Stimulated activated CD4-positive, alpha-beta T cell treated with anti-CD3 and anti-CD28 coated beads, Interleukin-2, amount 100 ng/mL, for 48 hours (primary cell): ENCODE measurements around the gene SLAMF1.
"Not testable (repeated sequence)": the region's sequence is repeated elsewhere in the genome, so short reads cannot be mapped to it uniquely, and the experiment has no call there.

Source experiments
- DNase-seq, 2 donors: peaks; one replicate each; pipeline ENCODE4 v3.0.0-alpha.2; 2020

The SLAMF1 gene

DNA sequence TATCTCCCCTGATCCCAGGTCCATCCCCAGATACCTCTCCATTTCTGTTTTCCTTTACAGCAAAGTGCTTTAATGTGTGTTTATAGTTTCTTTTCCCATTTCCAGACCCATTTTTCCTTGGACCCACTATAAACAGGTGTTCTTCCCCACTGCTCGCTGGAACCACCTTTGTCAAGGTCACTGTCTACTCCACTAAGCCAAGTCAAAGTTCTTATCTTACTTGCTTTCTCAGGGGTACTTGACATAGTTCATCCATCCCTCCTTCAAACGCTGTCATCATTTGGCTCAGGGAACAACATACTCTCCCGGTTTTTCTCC lies 8.3 kb downstream of the SLAMF1 start:
- DNase-seq, result no peak

DNA sequence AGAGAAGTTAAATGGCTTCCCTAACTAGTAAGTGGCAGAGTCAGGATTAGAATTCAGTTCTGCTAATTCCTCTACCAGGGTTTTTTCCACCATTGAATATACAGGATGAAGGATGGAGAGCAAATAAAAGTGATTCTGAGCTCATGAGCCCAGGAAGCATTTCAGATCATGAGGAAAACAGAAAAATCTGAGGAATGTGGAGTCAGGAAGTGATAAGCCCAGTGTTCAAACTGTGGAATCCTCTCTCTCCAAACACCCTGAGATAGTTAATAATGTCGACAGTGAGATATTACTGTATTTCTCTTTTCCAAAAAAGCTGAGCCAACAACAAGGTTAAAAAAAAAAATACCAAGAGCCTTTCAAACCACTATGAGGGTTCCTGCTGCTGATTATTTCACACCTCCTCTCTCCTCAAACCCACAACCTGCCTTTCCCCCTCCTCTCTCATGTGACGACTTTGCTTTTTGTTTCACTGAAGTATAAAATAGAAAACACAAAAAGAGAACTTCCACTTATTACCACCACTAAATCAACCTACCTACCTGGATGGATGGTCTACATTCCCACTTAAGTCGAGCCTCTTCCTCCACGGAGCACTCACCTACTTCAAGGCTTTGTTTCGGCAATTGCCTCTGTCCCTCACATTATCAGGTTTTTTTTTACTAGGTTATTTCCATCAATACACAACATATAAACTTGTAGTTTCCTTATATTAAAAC lies 8.9 kb downstream of the SLAMF1 start:
- DNase-seq, result no peak

- no peak for DNase-seq
Measured at GRCh38 chr1:160637065-160637464, 9.8 kb downstream of the SLAMF1 start.

DNA sequence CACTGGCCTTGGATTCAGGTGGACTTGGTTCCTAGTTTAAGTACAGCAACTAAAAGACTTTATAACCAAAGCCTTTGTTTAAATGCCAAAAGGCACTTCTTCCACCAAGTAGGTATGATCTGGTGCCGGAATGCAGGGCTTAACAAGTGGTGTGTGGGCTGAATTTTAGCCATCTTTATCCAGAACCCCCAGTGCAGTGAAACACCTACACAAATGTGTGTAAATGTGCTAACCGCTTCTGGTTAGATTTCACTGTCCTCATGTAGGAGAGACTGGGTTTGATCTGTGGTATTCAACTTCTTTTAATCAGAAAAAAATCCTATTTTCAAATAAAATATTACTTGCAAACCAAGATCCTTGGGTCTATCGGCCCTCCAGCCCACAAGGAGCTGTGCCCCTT lies 10.3 kb downstream of the SLAMF1 start:
- no peak for DNase-seq

DNA sequence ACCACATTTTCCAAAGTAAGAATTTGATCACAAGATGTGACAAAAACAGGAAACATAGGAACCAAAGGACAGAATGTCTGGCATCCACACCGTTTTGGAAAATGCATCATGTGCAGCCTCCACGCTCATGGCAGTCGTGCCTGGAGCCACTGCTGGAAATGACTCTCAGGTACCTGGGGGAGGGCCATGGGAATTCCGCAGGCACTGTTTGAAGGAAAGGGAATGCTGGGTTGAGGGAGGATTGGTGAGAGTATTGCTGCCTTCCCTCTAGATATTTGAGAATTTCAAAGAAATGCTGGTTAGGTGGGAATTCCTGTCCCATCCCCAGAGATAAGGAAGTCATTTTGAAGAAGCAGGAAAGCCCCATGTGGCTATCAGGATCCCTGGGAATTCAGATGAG lies 10.8 kb downstream of the SLAMF1 start:
- DNase-seq, result no peak

DNA sequence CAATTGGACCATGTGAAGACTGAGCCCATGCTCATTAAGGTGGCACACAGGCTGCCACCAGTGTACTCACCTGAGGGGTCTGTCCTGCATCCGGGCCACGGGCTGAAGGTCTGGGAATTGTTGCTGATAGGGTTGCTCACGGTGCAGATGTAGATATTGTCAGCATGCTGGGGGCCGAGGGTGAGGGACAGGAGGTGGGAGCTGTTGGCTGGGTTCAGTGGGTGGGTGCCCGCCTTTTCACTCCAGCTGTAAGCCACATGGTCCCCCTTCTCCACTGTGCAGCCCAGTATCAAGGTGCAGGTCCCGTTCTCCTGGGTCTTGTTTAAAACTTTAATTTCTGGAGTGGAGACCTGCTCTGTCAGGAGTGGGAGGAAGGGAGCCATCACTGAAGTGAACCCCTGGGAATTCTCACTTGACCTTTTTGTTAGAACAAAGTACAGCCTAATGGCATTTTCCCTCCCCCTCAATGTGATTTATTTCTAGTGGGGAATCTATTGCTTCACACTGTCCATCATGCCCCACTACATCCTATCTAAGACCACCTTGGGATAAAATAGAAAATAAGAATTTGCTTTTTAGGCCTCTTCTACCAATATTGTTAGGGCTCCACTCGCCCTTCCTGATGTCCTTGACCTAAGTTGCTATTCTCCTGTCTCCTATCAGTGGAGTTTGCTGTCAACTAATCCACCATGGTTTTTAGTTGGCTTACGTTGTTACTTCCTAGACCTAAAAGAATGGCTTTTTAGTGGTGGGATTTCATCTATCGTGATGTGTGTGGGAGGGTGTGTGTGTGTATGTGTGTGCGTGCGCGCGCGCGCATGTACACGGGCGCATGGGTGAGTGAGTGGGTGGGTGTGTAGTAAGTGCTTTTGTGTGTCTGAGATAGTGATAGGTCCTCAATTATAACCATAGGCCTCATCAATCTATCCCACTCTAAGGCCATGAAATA lies 12.0 kb downstream of the SLAMF1 start:
- no peak for DNase-seq

- DNase-seq, result no peak
Measured at GRCh38 chr1:160633330-160633903, 13.4 kb downstream of the SLAMF1 start.

DNA sequence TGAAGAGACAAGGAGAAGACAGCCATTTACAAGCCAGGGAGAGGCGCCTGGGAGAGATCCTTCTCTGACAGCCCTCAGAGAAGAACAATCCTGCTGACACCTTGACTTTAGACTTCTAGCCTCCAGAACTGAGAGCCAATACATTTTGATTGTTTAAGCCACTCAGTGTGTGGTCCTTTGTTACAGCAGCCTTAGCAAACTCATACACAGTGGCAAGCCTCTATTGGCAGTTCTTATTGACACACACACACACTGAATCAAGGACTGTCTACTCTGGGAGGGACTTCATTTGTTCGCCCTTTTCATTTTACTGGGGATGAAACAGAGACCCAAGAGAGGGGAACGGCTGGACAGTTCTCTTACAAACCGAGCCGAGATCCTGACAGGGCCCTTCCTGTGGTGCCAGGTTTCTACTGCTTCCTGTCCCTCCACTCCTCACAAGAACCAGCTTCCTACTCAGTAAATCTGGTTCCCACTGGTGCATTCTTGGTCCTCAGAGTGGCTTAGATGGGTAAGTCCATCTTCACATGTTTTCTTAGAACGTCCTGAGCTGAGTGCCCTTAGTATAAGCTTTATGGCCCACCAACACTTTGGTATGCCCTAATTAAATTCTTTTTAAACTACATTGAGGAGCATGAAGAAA lies 14.7 kb downstream of the SLAMF1 start:
- no peak for DNase-seq

DNA sequence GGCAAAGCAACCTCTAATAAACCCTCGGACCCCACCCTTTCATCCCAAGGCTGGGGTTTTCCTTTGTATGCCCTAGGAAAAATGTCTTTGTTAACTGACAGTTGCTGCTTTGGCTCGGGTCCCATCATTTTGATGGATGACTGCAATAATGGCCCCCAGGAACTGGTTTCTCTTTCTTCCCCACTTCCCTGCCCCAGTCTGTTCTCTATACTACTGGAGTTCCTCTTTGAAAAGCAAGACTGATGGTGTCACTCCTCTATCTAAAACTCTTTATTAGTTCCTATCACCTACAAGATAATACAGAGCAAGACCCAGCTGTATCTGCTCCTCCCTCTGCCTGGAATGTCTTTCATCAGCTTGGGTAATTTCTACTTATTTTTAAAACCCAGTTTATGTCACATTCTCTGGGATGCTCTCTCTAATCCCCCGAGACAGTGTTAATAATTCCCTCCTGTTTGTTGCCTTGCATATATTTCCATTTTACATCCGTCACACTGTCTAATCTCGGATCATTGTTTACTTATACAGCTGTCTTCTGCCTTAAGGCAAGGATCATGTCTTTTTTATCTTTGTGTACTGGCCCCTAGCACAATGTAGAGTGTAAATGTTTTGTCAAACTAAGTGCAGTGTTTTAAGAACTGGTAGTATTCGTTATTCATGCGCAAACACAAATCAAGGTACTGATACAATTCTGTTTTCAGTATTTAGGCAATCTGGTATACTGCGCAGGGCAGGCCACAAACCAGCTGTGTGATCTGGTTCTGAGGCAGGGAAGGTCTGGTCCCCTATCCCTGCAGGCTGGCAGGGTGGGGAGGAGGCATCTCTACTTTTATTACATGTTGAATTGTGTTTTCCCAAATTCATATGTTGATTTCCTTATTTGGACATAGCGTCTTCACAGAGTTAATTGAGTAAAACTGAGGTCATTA lies 16.1 kb downstream of the SLAMF1 start:
- no peak for DNase-seq

DNA sequence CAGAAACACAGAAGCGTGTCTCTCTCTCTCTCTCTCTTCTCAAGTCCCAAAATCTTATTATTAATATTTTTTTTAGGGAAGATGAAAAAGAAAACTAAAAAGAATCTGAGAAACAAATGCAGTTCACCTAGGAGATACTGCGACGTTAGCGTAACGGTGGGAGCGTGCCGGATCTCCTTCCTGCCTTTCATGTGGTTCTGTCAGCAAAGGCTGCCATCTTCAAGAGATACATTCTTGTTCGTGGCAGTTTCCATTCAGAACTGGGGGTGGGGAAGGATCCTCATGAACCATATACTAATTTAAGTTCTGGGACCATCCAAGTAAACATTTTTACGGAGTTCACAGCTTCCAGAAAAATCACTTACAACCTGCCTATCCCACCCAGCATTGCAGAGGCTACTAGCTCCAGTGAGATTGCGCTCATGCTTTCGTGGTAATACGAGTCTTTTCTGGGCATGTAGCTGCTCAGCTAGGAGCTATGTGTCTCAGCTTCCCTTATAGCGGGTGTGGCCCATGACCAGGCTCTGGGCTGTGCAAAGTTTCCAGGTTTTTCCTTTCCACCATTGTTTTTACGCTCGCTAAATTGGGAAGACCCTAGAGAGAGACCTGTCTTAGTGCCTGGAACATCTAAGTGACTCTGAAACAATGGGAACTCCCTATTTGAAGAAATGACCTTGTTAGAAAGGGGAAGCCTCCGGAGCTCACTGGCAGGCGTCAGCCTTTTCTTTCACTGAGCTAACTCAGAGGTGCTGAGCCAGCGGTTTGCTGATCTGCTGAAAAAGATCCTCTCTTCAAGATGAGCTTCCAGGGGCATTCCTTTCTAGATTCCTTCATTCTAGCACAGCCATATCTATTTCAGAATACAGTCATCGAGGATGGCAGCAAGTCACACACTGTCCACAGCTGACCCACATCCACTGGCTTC lies 17.3 kb downstream of the SLAMF1 start:
- DNase-seq, result peak in 1 of 2 donors; percentile 50

DNA sequence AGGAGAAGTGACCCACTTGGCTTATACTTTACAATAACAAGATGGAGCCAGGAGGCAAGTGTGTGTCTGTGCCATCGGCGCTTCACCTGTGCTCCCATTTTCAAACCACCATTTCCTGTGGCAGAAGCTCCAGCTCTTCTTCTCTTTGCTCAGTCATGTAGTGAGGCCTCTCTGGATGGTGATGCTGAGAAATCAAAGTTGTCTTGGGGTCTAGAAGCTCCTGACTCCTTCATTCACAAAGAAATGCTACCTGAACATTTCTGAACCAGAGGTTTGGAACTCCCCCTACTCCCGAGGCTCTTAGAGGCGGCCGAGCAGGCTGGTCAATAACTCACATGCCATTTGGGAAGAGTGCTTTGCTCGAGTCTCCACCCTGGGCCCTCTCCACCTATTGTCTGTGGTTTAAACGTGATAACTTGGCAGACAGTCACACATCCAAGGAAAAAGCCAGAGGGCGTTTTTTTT lies 18.0 kb downstream of the SLAMF1 start:
- no peak for DNase-seq

- DNase-seq, result not testable (repeated sequence)
Measured at GRCh38 chr1:160627677-160628289, 19.1 kb downstream of the SLAMF1 start.

DNA sequence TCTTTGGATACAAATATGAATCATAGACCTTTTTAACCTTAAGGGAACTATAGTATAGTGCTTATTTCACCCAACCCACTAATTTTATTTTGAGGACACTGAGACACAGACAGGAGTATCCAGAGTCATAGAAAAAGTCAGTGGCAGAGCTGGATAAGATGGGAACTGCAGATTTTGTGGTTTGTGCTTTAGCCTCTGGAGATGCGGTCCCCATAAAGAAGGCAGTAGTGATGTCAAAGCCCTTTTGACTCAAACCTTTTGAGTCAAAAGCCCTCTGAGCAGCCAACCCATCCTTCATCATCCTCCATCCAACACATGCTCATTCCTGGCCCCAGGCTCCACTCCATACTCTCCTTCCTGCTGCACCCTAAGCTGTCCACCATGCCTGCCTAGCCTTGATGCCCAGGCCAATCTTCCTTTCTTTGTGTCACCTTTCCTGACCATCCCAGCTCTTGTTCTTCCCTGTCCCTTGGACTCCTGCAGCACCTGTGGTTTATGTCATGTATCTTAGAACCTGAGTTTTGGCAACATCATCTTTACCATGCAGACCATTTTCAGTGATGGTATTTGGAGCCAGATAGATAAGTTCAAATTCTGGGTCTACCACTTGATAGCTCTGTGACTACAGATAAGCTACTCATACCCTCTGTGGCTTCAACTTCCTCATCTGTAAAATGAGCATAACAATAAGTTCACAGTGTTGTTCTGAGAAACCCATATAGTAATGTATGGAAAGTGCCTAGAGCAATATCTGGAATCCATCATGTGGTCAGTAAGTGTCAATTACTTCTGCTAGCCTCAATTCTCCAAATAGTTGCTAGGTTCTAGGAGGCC lies 20.1 kb downstream of the SLAMF1 start:
- no peak for DNase-seq

- DNase-seq, result peak in 1 of 2 donors; percentile 55
Measured at GRCh38 chr1:160625725-160626498, 20.9 kb downstream of the SLAMF1 start.

- DNase-seq, result no peak
Measured at GRCh38 chr1:160625321-160625720, 21.5 kb downstream of the SLAMF1 start.

GRCh38 chr1:160624464-160624863 lies 22.4 kb downstream of the SLAMF1 start:
- DNase-seq, result no peak

DNA sequence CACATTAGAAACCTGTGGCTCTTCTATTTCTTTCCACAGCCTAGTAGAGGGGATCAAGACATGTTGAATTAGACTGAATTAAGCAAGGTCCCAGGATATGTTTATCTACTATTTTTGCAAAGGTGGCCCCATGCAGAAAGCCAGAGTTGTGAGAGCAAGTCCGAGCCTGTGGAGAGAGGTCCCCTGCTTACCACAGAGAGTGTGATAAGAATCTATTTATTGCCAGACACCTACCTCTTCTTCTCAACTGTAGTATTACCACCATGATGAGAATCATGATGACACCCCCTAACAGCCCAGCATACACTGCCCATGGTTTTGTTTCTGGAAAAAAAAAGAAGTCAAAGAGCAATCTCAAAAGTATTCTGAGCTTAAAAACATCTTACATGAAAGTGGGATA lies 23.0 kb downstream of the SLAMF1 start:
- no peak for DNase-seq

- DNase-seq, result no peak
Measured at GRCh38 chr1:160623227-160623633, 23.6 kb downstream of the SLAMF1 start.
